Measurements from ENCODE around the gene GPRC5A.

Gene GPRC5A

DNA sequence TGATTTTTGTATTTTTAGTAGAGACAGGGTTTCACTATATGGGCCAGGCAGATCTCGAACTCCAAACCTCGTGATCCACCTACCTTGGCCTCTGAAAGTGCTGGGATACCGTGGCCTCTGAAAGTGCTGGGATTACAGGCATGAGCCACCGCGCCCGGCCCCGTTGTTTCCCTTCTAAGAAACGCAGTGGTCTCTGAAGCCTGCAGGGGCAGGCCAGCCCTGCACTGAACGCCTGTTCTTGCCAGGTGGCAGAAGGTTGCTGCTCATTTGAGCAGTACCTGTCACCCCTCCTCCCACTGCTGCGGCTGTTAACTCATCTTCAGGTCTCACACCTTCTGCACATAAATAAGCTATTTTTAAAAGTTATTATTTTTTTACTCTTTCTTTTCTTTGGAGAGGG lies 24.3 kb downstream of the GPRC5A start:
- Histone ChIP-seq H3K27ac (replicated peaks) (no peak overlapping the region), H3K4me3 (replicated peaks; ENCODE audit: insufficient read depth, low read length) (no peak overlapping the region), H3K27me3 (ENCODE audit: insufficient read depth, poor library complexity, severe bottlenecking) (no peaks in the 10 kb centered on the region)
- TF ChIP-seq, protein P1, sequence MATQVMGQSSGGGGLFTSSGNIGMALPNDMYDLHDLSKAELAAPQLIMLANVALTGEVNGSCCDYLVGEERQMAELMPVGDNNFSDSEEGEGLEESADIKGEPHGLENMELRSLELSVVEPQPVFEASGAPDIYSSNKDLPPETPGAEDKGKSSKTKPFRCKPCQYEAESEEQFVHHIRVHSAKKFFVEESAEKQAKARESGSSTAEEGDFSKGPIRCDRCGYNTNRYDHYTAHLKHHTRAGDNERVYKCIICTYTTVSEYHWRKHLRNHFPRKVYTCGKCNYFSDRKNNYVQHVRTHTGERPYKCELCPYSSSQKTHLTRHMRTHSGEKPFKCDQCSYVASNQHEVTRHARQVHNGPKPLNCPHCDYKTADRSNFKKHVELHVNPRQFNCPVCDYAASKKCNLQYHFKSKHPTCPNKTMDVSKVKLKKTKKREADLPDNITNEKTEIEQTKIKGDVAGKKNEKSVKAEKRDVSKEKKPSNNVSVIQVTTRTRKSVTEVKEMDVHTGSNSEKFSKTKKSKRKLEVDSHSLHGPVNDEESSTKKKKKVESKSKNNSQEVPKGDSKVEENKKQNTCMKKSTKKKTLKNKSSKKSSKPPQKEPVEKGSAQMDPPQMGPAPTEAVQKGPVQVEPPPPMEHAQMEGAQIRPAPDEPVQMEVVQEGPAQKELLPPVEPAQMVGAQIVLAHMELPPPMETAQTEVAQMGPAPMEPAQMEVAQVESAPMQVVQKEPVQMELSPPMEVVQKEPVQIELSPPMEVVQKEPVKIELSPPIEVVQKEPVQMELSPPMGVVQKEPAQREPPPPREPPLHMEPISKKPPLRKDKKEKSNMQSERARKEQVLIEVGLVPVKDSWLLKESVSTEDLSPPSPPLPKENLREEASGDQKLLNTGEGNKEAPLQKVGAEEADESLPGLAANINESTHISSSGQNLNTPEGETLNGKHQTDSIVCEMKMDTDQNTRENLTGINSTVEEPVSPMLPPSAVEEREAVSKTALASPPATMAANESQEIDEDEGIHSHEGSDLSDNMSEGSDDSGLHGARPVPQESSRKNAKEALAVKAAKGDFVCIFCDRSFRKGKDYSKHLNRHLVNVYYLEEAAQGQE (IDR thresholded peaks at IDR 0.05; ENCODE audit: insufficient replicate concordance, low read depth): no peak
- DNase-seq (ENCODE audit: low read depth in 1 of 2, low spot score in 1 of 2): no peak

DNA sequence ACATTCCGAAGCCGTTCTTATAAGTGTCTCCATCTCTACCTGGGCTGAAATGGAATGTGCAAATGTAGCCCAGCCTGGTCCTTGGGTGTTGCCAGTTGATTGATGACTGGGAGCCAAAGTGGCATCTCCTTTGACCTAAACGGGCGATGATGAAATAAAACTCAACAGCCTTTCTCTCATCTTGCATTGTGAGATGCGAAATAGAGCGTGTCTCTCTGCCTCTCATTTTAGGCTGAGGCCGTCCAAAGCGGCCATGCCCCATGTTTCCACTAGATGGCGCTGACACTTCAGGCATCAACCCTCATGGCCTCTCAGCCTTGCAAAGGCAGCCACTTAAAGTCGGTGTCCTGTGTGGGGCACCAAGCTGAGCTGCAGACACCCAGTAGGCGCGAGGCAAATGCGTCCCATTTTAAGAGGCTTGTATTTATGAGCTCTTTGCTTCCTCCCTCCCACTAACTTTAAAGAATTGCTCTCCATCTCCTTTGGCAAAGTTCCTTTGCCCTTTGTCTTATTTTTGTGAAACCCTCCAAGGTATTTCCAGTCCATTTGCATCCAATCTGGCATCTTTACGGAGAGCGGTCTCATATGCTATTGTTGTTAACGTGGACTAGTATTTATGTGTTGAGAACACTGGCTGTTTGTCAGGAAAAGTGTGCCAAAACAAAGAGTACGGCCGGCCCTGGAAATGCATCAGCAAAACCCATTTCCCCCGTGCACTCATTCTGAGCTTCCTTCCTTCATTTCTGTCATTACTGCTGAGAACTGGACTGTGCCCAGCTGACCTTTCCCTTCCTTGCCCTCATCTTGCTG lies 25.0 kb downstream of the GPRC5A start:
- no peak overlapping the region for H3K4me3 ChIP-seq (replicated peaks; ENCODE audit: insufficient read depth, low read length)
- TF ChIP-seq, protein P2, sequence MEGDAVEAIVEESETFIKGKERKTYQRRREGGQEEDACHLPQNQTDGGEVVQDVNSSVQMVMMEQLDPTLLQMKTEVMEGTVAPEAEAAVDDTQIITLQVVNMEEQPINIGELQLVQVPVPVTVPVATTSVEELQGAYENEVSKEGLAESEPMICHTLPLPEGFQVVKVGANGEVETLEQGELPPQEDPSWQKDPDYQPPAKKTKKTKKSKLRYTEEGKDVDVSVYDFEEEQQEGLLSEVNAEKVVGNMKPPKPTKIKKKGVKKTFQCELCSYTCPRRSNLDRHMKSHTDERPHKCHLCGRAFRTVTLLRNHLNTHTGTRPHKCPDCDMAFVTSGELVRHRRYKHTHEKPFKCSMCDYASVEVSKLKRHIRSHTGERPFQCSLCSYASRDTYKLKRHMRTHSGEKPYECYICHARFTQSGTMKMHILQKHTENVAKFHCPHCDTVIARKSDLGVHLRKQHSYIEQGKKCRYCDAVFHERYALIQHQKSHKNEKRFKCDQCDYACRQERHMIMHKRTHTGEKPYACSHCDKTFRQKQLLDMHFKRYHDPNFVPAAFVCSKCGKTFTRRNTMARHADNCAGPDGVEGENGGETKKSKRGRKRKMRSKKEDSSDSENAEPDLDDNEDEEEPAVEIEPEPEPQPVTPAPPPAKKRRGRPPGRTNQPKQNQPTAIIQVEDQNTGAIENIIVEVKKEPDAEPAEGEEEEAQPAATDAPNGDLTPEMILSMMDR (IDR thresholded peaks at IDR 0.05; ENCODE audit: insufficient read depth, low read length): peak; percentile 99
- TF ChIP-seq SPI1 (IDR thresholded peaks at IDR 0.05; ENCODE audit: borderline replicate concordance, low read depth): no peak
- DNase-seq (ENCODE audit: low read depth in 1 of 2, low spot score in 1 of 2): peak; percentile 52 to 83
- no peak overlapping the region for H3K27ac ChIP-seq (replicated peaks)
- H3K27me3 ChIP-seq (ENCODE audit: insufficient read depth, poor library complexity, severe bottlenecking): no peaks in the 10 kb centered on the region

DNA sequence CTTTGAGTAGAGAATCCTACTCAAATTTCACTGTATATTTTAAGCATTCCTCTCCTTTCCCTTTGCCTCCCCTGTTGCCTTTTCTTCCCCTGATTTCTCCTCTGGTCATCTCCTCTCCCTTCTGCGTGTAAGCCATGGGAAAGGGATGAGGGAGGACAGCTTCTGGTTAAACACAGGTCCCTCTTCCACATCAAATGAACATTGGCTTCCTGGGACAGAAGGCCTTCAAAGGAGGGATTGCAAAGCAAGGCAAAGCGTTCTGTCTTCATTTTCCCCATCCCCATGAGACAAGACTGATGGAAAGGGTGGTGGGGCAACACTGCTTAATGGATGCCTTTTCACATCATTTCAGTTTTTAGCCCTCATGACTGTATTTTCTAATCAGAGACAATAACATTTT lies 26.2 kb downstream of the GPRC5A start:
- no peak overlapping the region for H3K27ac ChIP-seq (replicated peaks)
- TF ChIP-seq, protein P2 (IDR thresholded peaks at IDR 0.05; ENCODE audit: insufficient read depth, low read length): no peak
- TF ChIP-seq SPI1 (IDR thresholded peaks at IDR 0.05; ENCODE audit: borderline replicate concordance, low read depth): no peak
- TF ChIP-seq, protein P1 (IDR thresholded peaks at IDR 0.05; ENCODE audit: insufficient replicate concordance, low read depth): no peak
- no peak for TF ChIP-seq GABPA (IDR thresholded peaks at IDR 0.05; ENCODE audit: low read depth)
- no peak for TF ChIP-seq POLR2AphosphoS5 (IDR thresholded peaks at IDR 0.05; ENCODE audit: low read depth)
- DNase-seq (ENCODE audit: low read depth in 1 of 2, low spot score in 1 of 2): no peak

DNA sequence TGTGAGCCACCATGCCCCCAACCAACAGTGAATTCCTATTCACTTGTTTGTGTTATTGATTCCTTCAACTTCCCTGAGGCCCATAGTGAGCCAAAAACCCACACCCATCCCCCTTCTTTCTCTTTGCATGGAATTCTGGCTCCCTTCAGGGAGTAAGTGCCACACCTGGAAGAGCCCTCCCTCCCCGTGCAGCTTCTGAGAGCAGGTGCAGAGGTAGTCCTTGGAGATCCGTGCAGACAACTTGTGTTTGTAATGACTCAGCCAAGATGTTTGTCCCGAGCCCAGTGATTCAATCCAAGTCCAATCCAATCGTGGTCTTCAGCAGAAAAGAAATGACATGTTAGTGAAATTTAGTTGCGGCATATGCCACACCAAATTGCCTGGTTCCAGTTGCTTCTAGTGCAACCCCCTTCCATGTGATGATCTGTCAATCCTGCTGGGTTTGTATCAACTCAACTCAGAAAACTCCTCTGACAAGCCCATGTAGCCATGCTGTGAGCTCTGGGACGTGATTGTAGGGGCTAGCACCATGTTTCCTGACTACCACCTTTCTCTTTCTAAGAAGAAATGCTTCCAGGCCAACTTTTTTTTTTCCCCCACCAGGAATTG lies 27.5 kb downstream of the GPRC5A start:
- Histone ChIP-seq H3K27me3 (ENCODE audit: insufficient read depth, poor library complexity, severe bottlenecking) (no peaks in the 10 kb centered on the region), H3K27ac (replicated peaks) (no peak overlapping the region)

More for the DNA sequence above, 26.2 kb downstream of the GPRC5A start:
- H3K4me3 ChIP-seq (replicated peaks; ENCODE audit: insufficient read depth, low read length): no peak overlapping the region
- no peaks in the 10 kb centered on the region for H3K27me3 ChIP-seq (ENCODE audit: insufficient read depth, poor library complexity, severe bottlenecking)

More for the DNA sequence above, 27.5 kb downstream of the GPRC5A start:
- no peak for DNase-seq (ENCODE audit: low read depth in 1 of 2, low spot score in 1 of 2)
- no peak overlapping the region for H3K4me3 ChIP-seq (replicated peaks; ENCODE audit: insufficient read depth, low read length)
- TF ChIP-seq POLR2AphosphoS5 (IDR thresholded peaks at IDR 0.05; ENCODE audit: low read depth): no peak
- TF ChIP-seq SPI1 (IDR thresholded peaks at IDR 0.05; ENCODE audit: borderline replicate concordance, low read depth): no peak
- TF ChIP-seq, protein P1 (IDR thresholded peaks at IDR 0.05; ENCODE audit: insufficient replicate concordance, low read depth): no peak
- TF ChIP-seq, protein P2 (IDR thresholded peaks at IDR 0.05; ENCODE audit: insufficient read depth, low read length): no peak
- TF ChIP-seq GABPA (IDR thresholded peaks at IDR 0.05; ENCODE audit: low read depth): no peak

Data from HL-60 (cell line).